Gastrocnemius medialis (tissue), 4 donors: ENCODE data around the gene MAP3K10. TPM values are rescaled to one million over a fixed set of nuclear protein-coding genes. Genes with fewer than 3 reads are reported as not detected.
A peak's percentile ranks its signal among the peaks of the same experiment; 100 is the strongest.

Experiments
- ATAC-seq, 2 donors: fragments of 150-250 bp; one replicate each; pipeline ENCODE4 v1.9.1; 2016
- DNase-seq, 2 donors: peaks; one replicate each; pipeline ENCODE4 v3.0.0-alpha.2; 2019
- H3K27ac ChIP-seq, 4 donors: fragments of 200-600 bp; sonication (generic); 1 replicate in 1 of 4; 2 replicates in 3 of 4; pipeline ENCODE4 v1.5.1; 2016 to 2018; ENCODE audit warnings: mild to moderate bottlenecking in 2 of 4, moderate library complexity in 1 of 4
- H3K27me3 ChIP-seq, 3 donors: fragments of 200-600 bp; sonication (generic) in 2 of 3; 1 replicate in 1 of 3; 2 replicates in 2 of 3; pipeline versions ENCODE4 v1.5.1 to v1.6.0; 2016 to 2019; ENCODE audit warnings: mild to moderate bottlenecking in 1 of 3, moderate library complexity in 1 of 3
- H3K36me3 ChIP-seq, 2 donors: fragments of 200-600 bp; sonication (generic) in 1 of 2; one replicate each; pipeline ENCODE4 v1.5.1; 2017 to 2018
- H3K4me1 ChIP-seq, 2 donors: fragments of 200-600 bp; sonication (generic) in 1 of 2; one replicate each; pipeline ENCODE4 v1.5.1; 2016 to 2017; ENCODE audit warnings: mild to moderate bottlenecking in 2 of 2
- H3K4me3 ChIP-seq, 4 donors: fragments of 200-600 bp; sonication (generic) in 3 of 4; 1 replicate in 1 of 4; 2 replicates in 3 of 4; pipeline ENCODE4 v1.5.1; 2016 to 2019; ENCODE audit warnings: mild to moderate bottlenecking in 2 of 4
- H3K9me3 ChIP-seq, 3 donors: fragments of 200-600 bp; sonication (generic) in 2 of 3; 1 replicate in 1 of 3; 2 replicates in 2 of 3; pipeline ENCODE4 v1.5.1; 2016 to 2019
- CTCF ChIP-seq, 5 experiments: fragments of 450-650 bp in 3 of 5; fragments of 200-600 bp in 2 of 5; sonication (generic) in 2 of 5; IDR thresholded peaks in 4 of 5; conservative IDR thresholded peaks in 1 of 5; 1 replicate in 4 of 5; 2 replicates in 1 of 5; pipeline ENCODE4 v1.5.1; 2016 to 2019; ENCODE audit warnings: antibody characterized with exemption in 5 of 5, mild to moderate bottlenecking in 3 of 5, moderate library complexity in 3 of 5
- POLR2A ChIP-seq, 2 donors: fragments of 450-650 bp; IDR thresholded peaks; one replicate each; pipeline ENCODE4 v1.6.1; 2017; ENCODE audit warnings: antibody characterized with exemption in 2 of 2, mild to moderate bottlenecking in 2 of 2, moderate library complexity in 2 of 2
- in situ Hi-C, 4 donors: fragments of 200-750 bp; cut with MboI; loops; one replicate each; pipeline versions ENCODE4 v1.15.0 to v1.8.0; 2017; ENCODE audit warnings: low sequenced_read_pairs in 4 of 4
- intact Hi-C: fragments of 100-400 bp; cut with DNase I; formaldehyde crosslinking; loops from one replicate; pipeline ENCODE4 v1.15.1; 2023; ENCODE audit warnings: low total_unique reads
- total RNA-seq, 4 donors: library from RNA; depleted of rRNA; stranded (reverse); fragments of >200 nt; gene quantifications; one replicate each; pipeline versions ENCODE4 v1.1.0 to v1.2.3, GENCODE V29; 2016

MAP3K10 gene
- total RNA-seq, 4 donors from 2014 or later, result 16.4 to 25.8 (median 21.6) TPM

DNA sequence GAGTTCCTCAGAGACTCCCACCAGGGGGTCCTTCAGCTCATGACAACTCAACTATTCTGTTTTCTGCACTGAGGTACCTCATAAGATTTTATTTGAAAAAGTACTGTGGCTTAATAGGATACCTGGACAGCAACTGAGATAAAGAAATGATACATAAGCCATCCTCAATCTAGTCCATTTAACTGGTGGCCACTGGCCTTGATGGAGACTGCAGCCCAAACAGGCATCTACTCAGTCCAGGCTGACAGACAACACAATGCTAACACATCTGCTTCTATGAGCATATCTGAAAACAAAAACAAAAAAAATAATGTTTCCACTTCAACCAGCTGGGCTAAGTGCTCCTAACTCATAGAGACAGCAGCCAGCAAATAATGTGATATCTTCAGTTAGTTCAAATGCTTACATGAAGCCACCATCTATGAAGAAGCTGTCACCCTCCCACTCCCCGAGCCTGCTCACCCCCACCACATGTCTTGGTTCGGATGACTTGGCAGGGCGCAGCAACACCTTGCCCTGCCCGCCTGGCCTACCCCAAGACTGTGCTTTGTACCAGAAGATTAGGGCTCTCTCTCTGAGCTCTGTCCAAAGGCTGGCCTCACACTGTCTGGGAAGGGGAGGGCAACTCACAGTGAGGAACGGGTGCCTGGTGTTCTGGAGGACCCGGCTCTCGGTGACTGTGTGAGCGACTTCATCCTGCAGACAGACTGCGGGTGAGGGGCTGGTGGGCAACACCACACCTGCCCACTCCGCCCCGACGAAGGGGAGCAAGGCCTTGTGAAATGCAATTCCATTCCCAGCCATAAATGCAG lies 48.4 kb downstream of the MAP3K10 start:
- no peaks in the 10 kb centered on the region for H3K9me3 ChIP-seq
- H3K36me3 ChIP-seq, result peaks cover 3 to 64% of the 10 kb centered on the region in 2 donors
- intact Hi-C loops (no loop called here), in situ Hi-C loops (no loop called here)
- H3K27ac ChIP-seq, result no peak overlapping the region
- H3K27me3 ChIP-seq, result no peaks in the 10 kb centered on the region
- peaks cover 18 to 22% of the 10 kb centered on the region in 2 donors for H3K4me1 ChIP-seq
- no peak for DNase-seq
- no peak overlapping the region for H3K4me3 ChIP-seq
- ATAC-seq, result no peak
- no peak for TF ChIP-seq CTCF (IDR thresholded peaks at IDR 0.05 in 4 of 5, conservative IDR thresholded peaks at IDR 0.05 in 1 of 5)
- no peak for TF ChIP-seq POLR2A (IDR thresholded peaks at IDR 0.05)

DNA sequence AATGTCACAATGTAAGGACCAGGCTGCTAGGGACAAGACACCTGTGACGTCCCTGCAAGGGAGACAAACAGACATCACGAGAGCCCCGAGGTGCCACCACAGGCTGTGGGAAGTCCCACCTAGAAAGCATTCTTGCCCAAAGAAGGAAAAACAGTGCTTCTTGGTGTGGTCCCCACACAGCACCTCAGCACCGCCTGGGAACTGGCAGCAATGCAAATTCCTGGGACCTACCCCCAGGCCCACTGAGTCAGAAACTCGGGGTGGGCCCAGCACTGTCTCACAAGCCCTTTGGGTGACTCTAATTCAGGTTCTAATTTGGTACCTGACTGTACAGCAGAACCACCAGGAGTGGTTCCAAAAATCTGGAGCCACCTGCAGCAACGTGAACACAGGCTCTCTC lies 49.1 kb downstream of the MAP3K10 start:
- intact Hi-C loops (no loop called here), in situ Hi-C loops (no loop called here)
- ATAC-seq (no peak), DNase-seq (no peak)
- no peak for TF ChIP-seq POLR2A (IDR thresholded peaks at IDR 0.05)
- no peak for TF ChIP-seq CTCF (IDR thresholded peaks at IDR 0.05 in 4 of 5, conservative IDR thresholded peaks at IDR 0.05 in 1 of 5)
- Histone ChIP-seq H3K4me1 (peaks cover 24 to 25% of the 10 kb centered on the region in 2 donors), H3K27ac (no peak overlapping the region), H3K36me3 (peaks cover 3 to 57% of the 10 kb centered on the region in 2 donors), H3K9me3 (no peaks in the 10 kb centered on the region), H3K4me3 (no peak overlapping the region), H3K27me3 (no peaks in the 10 kb centered on the region)

DNA sequence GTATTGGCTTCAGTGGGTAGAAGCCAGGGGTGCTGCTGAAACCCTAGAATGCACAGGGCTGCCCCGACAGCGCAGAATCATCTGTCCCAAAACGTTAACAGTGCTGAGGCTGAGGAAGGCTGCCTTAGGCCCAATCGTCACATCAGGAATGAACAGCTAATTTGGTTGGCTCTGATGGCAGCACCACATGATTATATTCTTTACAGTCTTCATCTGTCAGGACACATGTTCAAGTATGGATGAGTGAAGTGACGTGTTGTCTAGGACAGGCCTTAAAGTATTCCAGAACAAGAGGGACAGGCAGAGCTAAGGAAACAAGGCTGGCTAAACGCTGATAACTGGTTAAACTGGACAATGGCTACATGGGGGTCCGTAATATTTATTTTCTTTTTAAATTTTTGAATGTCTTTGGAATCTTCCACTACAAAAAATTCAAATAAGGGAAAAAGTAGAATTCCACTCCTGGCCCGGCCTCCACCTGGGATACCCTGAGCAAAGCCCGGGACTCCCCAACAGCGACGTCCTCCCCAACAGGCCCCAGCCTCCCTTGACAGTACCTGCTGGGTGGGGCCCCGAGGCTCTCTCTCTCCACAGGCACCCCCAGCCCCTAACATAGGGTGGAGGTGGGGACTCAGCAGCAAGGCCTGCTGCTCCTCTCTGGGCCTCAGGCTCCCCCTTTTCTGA lies 50.0 kb downstream of the MAP3K10 start:
- H3K4me1 ChIP-seq, result peaks cover 29 to 34% of the 10 kb centered on the region in 2 donors
- intact Hi-C loops (no loop called here), in situ Hi-C loops (no loop called here)
- H3K36me3 ChIP-seq, result peaks cover under 1 to 48% of the 10 kb centered on the region in 2 donors
- no peaks in the 10 kb centered on the region for H3K27me3 ChIP-seq
- no peak for DNase-seq
- ATAC-seq, result no peak
- H3K27ac ChIP-seq, result peak overlapping the region in 3 of 4 donors; percentile 21 to 60 (median 28)
- no peak for TF ChIP-seq POLR2A (IDR thresholded peaks at IDR 0.05)
- no peak for TF ChIP-seq CTCF (IDR thresholded peaks at IDR 0.05 in 4 of 5, conservative IDR thresholded peaks at IDR 0.05 in 1 of 5)
- no peaks in the 10 kb centered on the region for H3K9me3 ChIP-seq
- H3K4me3 ChIP-seq, result no peak overlapping the region

- Histone ChIP-seq H3K27me3 (no peaks in the 10 kb centered on the region), H3K27ac (peak overlapping the region in 3 of 4 donors; percentile 21 to 60 (median 28)), H3K4me1 (peaks cover 29 to 40% of the 10 kb centered on the region in 2 donors), H3K36me3 (peaks cover 0 to 41% of the 10 kb centered on the region in 2 donors), H3K9me3 (no peaks in the 10 kb centered on the region), H3K4me3 (no peak overlapping the region)
- TF ChIP-seq POLR2A (IDR thresholded peaks at IDR 0.05) (no peak), CTCF (IDR thresholded peaks at IDR 0.05 in 4 of 5, conservative IDR thresholded peaks at IDR 0.05 in 1 of 5) (no peak)
- no peak for DNase-seq
- in situ Hi-C loops, result no loop called here
- peak; percentile 34 to 46 for ATAC-seq
- intact Hi-C loops, result no loop called here
These were observed 50.7 kb downstream of the MAP3K10 start for GRCh38 chr19:40241809-40242384.
